Measurements from ENCODE around the gene GRIA1. TPM values are rescaled to one million over a fixed set of nuclear protein-coding genes. Genes with fewer than 3 reads are reported as not detected.

The GRIA1 gene
- total RNA-seq, 1 experiment from 2014 or later, result not detected

- Histone ChIP-seq H4K20me1 (ENCODE audit: insufficient read depth, low read depth, low read length) (no peaks in the 10 kb centered on the region), H3K9ac (ENCODE audit: low read length) (no peak overlapping the region), H3K9me3 (ENCODE audit: low read length) (no peaks in the 10 kb centered on the region), H3K4me3 (ENCODE audit: low read length) (no peak overlapping the region), H3K9me2 (replicated peaks; ENCODE audit: insufficient read depth, low read length) (no peaks in the 10 kb centered on the region), H2AFZ (ENCODE audit: low read length) (no peak overlapping the region), H3K27ac (ENCODE audit: low read length) (no peak overlapping the region), H3K36me3 (ENCODE audit: insufficient read depth, low read length) (no peaks in the 10 kb centered on the region), H3K79me2 (ENCODE audit: low read length) (no peaks in the 10 kb centered on the region), H3K4me1 (ENCODE audit: low read length) (no peaks in the 10 kb centered on the region), H3K4me2 (ENCODE audit: low read depth, low read length, poor library complexity, severe bottlenecking) (no peak overlapping the region), H3K27me3 (ENCODE audit: low read length) (no peaks in the 10 kb centered on the region)
- no peak for DNase-seq
Observed at GRCh38 chr5:153796527-153796926, 306.1 kb downstream of the GRIA1 start.

- H4K20me1 ChIP-seq (ENCODE audit: insufficient read depth, low read depth, low read length), result no peaks in the 10 kb centered on the region
- H3K27ac ChIP-seq (ENCODE audit: low read length), result no peak overlapping the region
- no peaks in the 10 kb centered on the region for H3K4me1 ChIP-seq (ENCODE audit: low read length)
- H3K4me3 ChIP-seq (ENCODE audit: low read length), result no peak overlapping the region
- H3K9me2 ChIP-seq (replicated peaks; ENCODE audit: insufficient read depth, low read length), result no peaks in the 10 kb centered on the region
- H3K79me2 ChIP-seq (ENCODE audit: low read length), result no peaks in the 10 kb centered on the region
- no peaks in the 10 kb centered on the region for H3K27me3 ChIP-seq (ENCODE audit: low read length)
- H3K36me3 ChIP-seq (ENCODE audit: insufficient read depth, low read length), result no peaks in the 10 kb centered on the region
- no peaks in the 10 kb centered on the region for H3K9me3 ChIP-seq (ENCODE audit: low read length)
- DNase-seq, result no peak
- no peak overlapping the region for H3K9ac ChIP-seq (ENCODE audit: low read length)
- H2AFZ ChIP-seq (ENCODE audit: low read length), result no peak overlapping the region
- no peak overlapping the region for H3K4me2 ChIP-seq (ENCODE audit: low read depth, low read length, poor library complexity, severe bottlenecking)
Observed at GRCh38 chr5:153797484-153797883, 307.0 kb downstream of the GRIA1 start.

- Histone ChIP-seq H3K27me3 (ENCODE audit: low read length) (no peaks in the 10 kb centered on the region), H3K4me1 (ENCODE audit: low read length) (no peaks in the 10 kb centered on the region), H3K4me2 (ENCODE audit: low read depth, low read length, poor library complexity, severe bottlenecking) (no peak overlapping the region), H3K79me2 (ENCODE audit: low read length) (no peaks in the 10 kb centered on the region), H2AFZ (ENCODE audit: low read length) (no peak overlapping the region), H3K9me2 (replicated peaks; ENCODE audit: insufficient read depth, low read length) (no peaks in the 10 kb centered on the region), H4K20me1 (ENCODE audit: insufficient read depth, low read depth, low read length) (no peaks in the 10 kb centered on the region), H3K4me3 (ENCODE audit: low read length) (no peak overlapping the region), H3K9me3 (ENCODE audit: low read length) (no peaks in the 10 kb centered on the region), H3K27ac (ENCODE audit: low read length) (no peak overlapping the region), H3K9ac (ENCODE audit: low read length) (no peak overlapping the region), H3K36me3 (ENCODE audit: insufficient read depth, low read length) (no peaks in the 10 kb centered on the region)
- no peak for DNase-seq
Observed at GRCh38 chr5:153798830-153799229, 308.4 kb downstream of the GRIA1 start.

GRCh38 chr5:153799466-153799865, 309.0 kb downstream of the GRIA1 start:
- Histone ChIP-seq H3K9me3 (ENCODE audit: low read length) (no peaks in the 10 kb centered on the region), H3K4me2 (ENCODE audit: low read depth, low read length, poor library complexity, severe bottlenecking) (no peak overlapping the region), H3K9me2 (replicated peaks; ENCODE audit: insufficient read depth, low read length) (no peaks in the 10 kb centered on the region), H3K27ac (ENCODE audit: low read length) (no peak overlapping the region), H3K4me1 (ENCODE audit: low read length) (no peaks in the 10 kb centered on the region), H3K27me3 (ENCODE audit: low read length) (no peaks in the 10 kb centered on the region), H3K79me2 (ENCODE audit: low read length) (no peaks in the 10 kb centered on the region), H2AFZ (ENCODE audit: low read length) (no peak overlapping the region), H4K20me1 (ENCODE audit: insufficient read depth, low read depth, low read length) (no peaks in the 10 kb centered on the region), H3K9ac (ENCODE audit: low read length) (no peak overlapping the region), H3K4me3 (ENCODE audit: low read length) (no peak overlapping the region), H3K36me3 (ENCODE audit: insufficient read depth, low read length) (no peaks in the 10 kb centered on the region)
- DNase-seq, result no peak

- Histone ChIP-seq H3K36me3 (ENCODE audit: insufficient read depth, low read length) (no peaks in the 10 kb centered on the region), H3K4me1 (ENCODE audit: low read length) (no peaks in the 10 kb centered on the region), H3K27ac (ENCODE audit: low read length) (no peak overlapping the region), H3K4me3 (ENCODE audit: low read length) (no peak overlapping the region), H3K9me2 (replicated peaks; ENCODE audit: insufficient read depth, low read length) (no peaks in the 10 kb centered on the region), H3K9ac (ENCODE audit: low read length) (no peak overlapping the region), H2AFZ (ENCODE audit: low read length) (no peak overlapping the region), H3K27me3 (ENCODE audit: low read length) (no peaks in the 10 kb centered on the region), H3K9me3 (ENCODE audit: low read length) (no peaks in the 10 kb centered on the region), H3K4me2 (ENCODE audit: low read depth, low read length, poor library complexity, severe bottlenecking) (no peak overlapping the region), H3K79me2 (ENCODE audit: low read length) (no peaks in the 10 kb centered on the region), H4K20me1 (ENCODE audit: insufficient read depth, low read depth, low read length) (no peaks in the 10 kb centered on the region)
- DNase-seq, result no peak
Observed at GRCh38 chr5:153802050-153802821, 311.8 kb downstream of the GRIA1 start.

- Histone ChIP-seq H3K36me3 (ENCODE audit: insufficient read depth, low read length) (no peaks in the 10 kb centered on the region), H3K79me2 (ENCODE audit: low read length) (no peaks in the 10 kb centered on the region), H4K20me1 (ENCODE audit: insufficient read depth, low read depth, low read length) (no peaks in the 10 kb centered on the region), H3K4me1 (ENCODE audit: low read length) (no peaks in the 10 kb centered on the region), H3K9me3 (ENCODE audit: low read length) (no peaks in the 10 kb centered on the region), H3K9me2 (replicated peaks; ENCODE audit: insufficient read depth, low read length) (no peaks in the 10 kb centered on the region), H3K4me3 (ENCODE audit: low read length) (no peak overlapping the region), H3K9ac (ENCODE audit: low read length) (no peak overlapping the region), H3K27ac (ENCODE audit: low read length) (no peak overlapping the region), H3K27me3 (ENCODE audit: low read length) (no peaks in the 10 kb centered on the region), H2AFZ (ENCODE audit: low read length) (no peak overlapping the region), H3K4me2 (ENCODE audit: low read depth, low read length, poor library complexity, severe bottlenecking) (no peak overlapping the region)
- no peak for DNase-seq
Observed at GRCh38 chr5:153807801-153808200, 317.3 kb downstream of the GRIA1 start.

GRCh38 chr5:153809166-153809565, 318.7 kb downstream of the GRIA1 start:
- no peak for DNase-seq
- H3K4me1 ChIP-seq (ENCODE audit: low read length), result no peaks in the 10 kb centered on the region
- no peaks in the 10 kb centered on the region for H3K27me3 ChIP-seq (ENCODE audit: low read length)
- H4K20me1 ChIP-seq (ENCODE audit: insufficient read depth, low read depth, low read length), result no peaks in the 10 kb centered on the region
- H3K9me3 ChIP-seq (ENCODE audit: low read length), result no peaks in the 10 kb centered on the region
- no peak overlapping the region for H3K4me2 ChIP-seq (ENCODE audit: low read depth, low read length, poor library complexity, severe bottlenecking)
- no peak overlapping the region for H3K9ac ChIP-seq (ENCODE audit: low read length)
- H3K9me2 ChIP-seq (replicated peaks; ENCODE audit: insufficient read depth, low read length), result no peaks in the 10 kb centered on the region
- no peaks in the 10 kb centered on the region for H3K79me2 ChIP-seq (ENCODE audit: low read length)
- no peak overlapping the region for H3K4me3 ChIP-seq (ENCODE audit: low read length)
- H3K27ac ChIP-seq (ENCODE audit: low read length), result no peak overlapping the region
- no peak overlapping the region for H2AFZ ChIP-seq (ENCODE audit: low read length)
- no peaks in the 10 kb centered on the region for H3K36me3 ChIP-seq (ENCODE audit: insufficient read depth, low read length)

- Histone ChIP-seq H3K79me2 (ENCODE audit: low read length) (no peaks in the 10 kb centered on the region), H3K4me3 (ENCODE audit: low read length) (no peak overlapping the region), H4K20me1 (ENCODE audit: insufficient read depth, low read depth, low read length) (no peaks in the 10 kb centered on the region), H3K9me3 (ENCODE audit: low read length) (no peaks in the 10 kb centered on the region), H3K4me1 (ENCODE audit: low read length) (no peaks in the 10 kb centered on the region), H3K9me2 (replicated peaks; ENCODE audit: insufficient read depth, low read length) (no peaks in the 10 kb centered on the region), H3K27me3 (ENCODE audit: low read length) (no peaks in the 10 kb centered on the region), H3K27ac (ENCODE audit: low read length) (no peak overlapping the region), H3K9ac (ENCODE audit: low read length) (no peak overlapping the region), H3K4me2 (ENCODE audit: low read depth, low read length, poor library complexity, severe bottlenecking) (no peak overlapping the region), H2AFZ (ENCODE audit: low read length) (no peak overlapping the region), H3K36me3 (ENCODE audit: insufficient read depth, low read length) (no peaks in the 10 kb centered on the region)
- no peak for DNase-seq
Observed at GRCh38 chr5:153813901-153814300, 323.4 kb downstream of the GRIA1 start.

All from Karpas-422 (cell line).